Gastroesophageal sphincter (tissue), 3 donors: ENCODE data around the gene TOMM34.

Experiments
- POLR2A ChIP-seq, 2 donors: fragments of 450-650 bp; IDR thresholded peaks; one replicate each; pipeline ENCODE4 v1.6.1; 2017; ENCODE audit warnings: antibody characterized with exemption in 2 of 2, mild to moderate bottlenecking in 2 of 2, moderate library complexity in 1 of 2
- POLR2AphosphoS5 ChIP-seq: sonication (generic); formaldehyde crosslinking; IDR thresholded peaks from one replicate; pipeline ENCODE4 v1.6.1; 2017; ENCODE audit warnings: antibody characterized with exemption
- TF ChIP-seq, protein P1 (sequence below), 4 experiments: fragments of 200-600 bp in 2 of 4; fragments of 450-650 bp in 2 of 4; sonication (generic) in 1 of 4; IDR thresholded peaks; one replicate each; pipeline ENCODE4 v1.5.1; 2017 to 2019; ENCODE audit warnings: antibody characterized with exemption in 4 of 4, mild to moderate bottlenecking in 2 of 4, moderate library complexity in 2 of 4

DNA sequence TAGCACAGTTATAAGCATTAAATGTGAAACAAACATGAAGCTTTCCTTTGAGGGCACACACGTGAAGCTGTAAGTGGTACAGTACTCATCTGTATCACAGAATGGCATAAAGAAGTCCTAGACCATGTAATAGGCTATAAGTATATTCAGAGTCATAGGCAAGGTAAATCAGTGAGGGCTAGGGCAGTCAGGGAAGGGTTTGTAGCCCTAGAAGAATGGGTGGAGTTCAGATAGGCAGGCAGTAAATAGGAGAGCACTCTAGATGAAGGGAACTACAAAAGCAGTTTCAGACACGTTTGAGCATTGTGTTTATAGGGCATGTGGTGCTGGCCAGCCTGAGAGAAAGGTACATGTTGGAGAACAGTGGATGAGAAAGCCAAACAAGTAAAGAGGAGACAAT is 65.2 kb downstream of the TOMM34 start:
- TF ChIP-seq, protein P1, sequence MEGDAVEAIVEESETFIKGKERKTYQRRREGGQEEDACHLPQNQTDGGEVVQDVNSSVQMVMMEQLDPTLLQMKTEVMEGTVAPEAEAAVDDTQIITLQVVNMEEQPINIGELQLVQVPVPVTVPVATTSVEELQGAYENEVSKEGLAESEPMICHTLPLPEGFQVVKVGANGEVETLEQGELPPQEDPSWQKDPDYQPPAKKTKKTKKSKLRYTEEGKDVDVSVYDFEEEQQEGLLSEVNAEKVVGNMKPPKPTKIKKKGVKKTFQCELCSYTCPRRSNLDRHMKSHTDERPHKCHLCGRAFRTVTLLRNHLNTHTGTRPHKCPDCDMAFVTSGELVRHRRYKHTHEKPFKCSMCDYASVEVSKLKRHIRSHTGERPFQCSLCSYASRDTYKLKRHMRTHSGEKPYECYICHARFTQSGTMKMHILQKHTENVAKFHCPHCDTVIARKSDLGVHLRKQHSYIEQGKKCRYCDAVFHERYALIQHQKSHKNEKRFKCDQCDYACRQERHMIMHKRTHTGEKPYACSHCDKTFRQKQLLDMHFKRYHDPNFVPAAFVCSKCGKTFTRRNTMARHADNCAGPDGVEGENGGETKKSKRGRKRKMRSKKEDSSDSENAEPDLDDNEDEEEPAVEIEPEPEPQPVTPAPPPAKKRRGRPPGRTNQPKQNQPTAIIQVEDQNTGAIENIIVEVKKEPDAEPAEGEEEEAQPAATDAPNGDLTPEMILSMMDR (IDR thresholded peaks at IDR 0.05), result no peak
- no peak for TF ChIP-seq POLR2A (IDR thresholded peaks at IDR 0.05)
- no peak for TF ChIP-seq POLR2AphosphoS5
